ENCODE data around the gene METTL9.
"Not testable (repeated sequence)": the region's sequence is repeated elsewhere in the genome, so short reads cannot be mapped to it uniquely, and the experiment has no call there.

The METTL9 gene

GRCh38 chr16:21554795-21555585 lies 44.4 kb upstream of the METTL9 start:
- Histone ChIP-seq H3F3A (ENCODE audit: insufficient read depth) (peaks cover 5% of the 10 kb centered on the region; the same call in 1 of the 2 replicates), H3K36me3 (ENCODE audit: low read length) (no peaks in the 10 kb centered on the region), H3K9ac (ENCODE audit: low read length) (peak overlapping the region; percentile 24; the same call in 1 of the 2 replicates), H3K4me2 (ENCODE audit: low read depth, low read length, poor library complexity, severe bottlenecking) (peak overlapping the region; percentile 46), H4K20me1 (ENCODE audit: low read depth, low read length) (no peaks in the 10 kb centered on the region), H3K4me3 (ENCODE audit: insufficient read depth, low read length, poor library complexity, severe bottlenecking) (peak overlapping the region; percentile 10), H3K9me2 (replicated peaks; ENCODE audit: insufficient read depth, low read length) (no peaks in the 10 kb centered on the region), H3K27ac (ENCODE audit: low read depth, low read length) (peak overlapping the region; percentile 49), H2AFZ (ENCODE audit: low read depth, low read length, severe bottlenecking) (peak overlapping the region; percentile 98), H3K27me3 (ENCODE audit: low read length) (no peaks in the 10 kb centered on the region), H3K79me2 (ENCODE audit: insufficient read depth, low read length) (no peaks in the 10 kb centered on the region), H3K9me3 (ENCODE audit: insufficient read depth, low read length) (no peaks in the 10 kb centered on the region)
- TF ChIP-seq CTCF (IDR thresholded peaks at IDR 0.05; ENCODE audit: insufficient read depth, low read length, poor library complexity, severe bottlenecking) (peak; percentile 97), EZH2phosphoT487 (conservative IDR thresholded peaks at IDR 0.05; ENCODE audit: low read length) (no peak)

GRCh38 chr16:21555621-21556020 lies 43.8 kb upstream of the METTL9 start:
- H3K4me2 ChIP-seq (ENCODE audit: low read depth, low read length, poor library complexity, severe bottlenecking); H3K27me3 ChIP-seq (ENCODE audit: low read length); H3K9me2 ChIP-seq (replicated peaks; ENCODE audit: insufficient read depth, low read length); H4K20me1 ChIP-seq (ENCODE audit: low read depth, low read length); H3K9me3 ChIP-seq (ENCODE audit: insufficient read depth, low read length); H3K4me3 ChIP-seq (ENCODE audit: insufficient read depth, low read length, poor library complexity, severe bottlenecking); H3K79me2 ChIP-seq (ENCODE audit: insufficient read depth, low read length); H3K36me3 ChIP-seq (ENCODE audit: low read length); H3F3A ChIP-seq (ENCODE audit: insufficient read depth); H3K27ac ChIP-seq (ENCODE audit: low read depth, low read length); H3K9ac ChIP-seq (ENCODE audit: low read length): not testable (repeated sequence)
- peak overlapping the region; percentile 98 for H2AFZ ChIP-seq (ENCODE audit: low read depth, low read length, severe bottlenecking)

- H3K79me2 ChIP-seq (ENCODE audit: insufficient read depth, low read length); H3K9me2 ChIP-seq (replicated peaks; ENCODE audit: insufficient read depth, low read length); H3K27ac ChIP-seq (ENCODE audit: low read depth, low read length); H2AFZ ChIP-seq (ENCODE audit: low read depth, low read length, severe bottlenecking); H3K9ac ChIP-seq (ENCODE audit: low read length); H4K20me1 ChIP-seq (ENCODE audit: low read depth, low read length); H3F3A ChIP-seq (ENCODE audit: insufficient read depth); H3K4me3 ChIP-seq (ENCODE audit: insufficient read depth, low read length, poor library complexity, severe bottlenecking); H3K4me2 ChIP-seq (ENCODE audit: low read depth, low read length, poor library complexity, severe bottlenecking); H3K27me3 ChIP-seq (ENCODE audit: low read length); H3K9me3 ChIP-seq (ENCODE audit: insufficient read depth, low read length); H3K36me3 ChIP-seq (ENCODE audit: low read length): not testable (repeated sequence)
Observed at GRCh38 chr16:21556026-21556595, 43.3 kb upstream of the METTL9 start.

GRCh38 chr16:21556651-21557241 lies 42.6 kb upstream of the METTL9 start:
- H3K79me2 ChIP-seq (ENCODE audit: insufficient read depth, low read length); H3K27ac ChIP-seq (ENCODE audit: low read depth, low read length); H2AFZ ChIP-seq (ENCODE audit: low read depth, low read length, severe bottlenecking); H3K36me3 ChIP-seq (ENCODE audit: low read length); H3K9me2 ChIP-seq (replicated peaks; ENCODE audit: insufficient read depth, low read length); H3K27me3 ChIP-seq (ENCODE audit: low read length); H3K4me3 ChIP-seq (ENCODE audit: insufficient read depth, low read length, poor library complexity, severe bottlenecking); H3F3A ChIP-seq (ENCODE audit: insufficient read depth); H3K9me3 ChIP-seq (ENCODE audit: insufficient read depth, low read length); H4K20me1 ChIP-seq (ENCODE audit: low read depth, low read length); H3K4me2 ChIP-seq (ENCODE audit: low read depth, low read length, poor library complexity, severe bottlenecking); H3K9ac ChIP-seq (ENCODE audit: low read length): not testable (repeated sequence)
